Erythroblast (primary cell): ENCODE results near the gene RBKS.

Experiments
- GATA1 ChIP-seq: IDR thresholded peaks from 2 replicates; pipeline ENCODE4 v1.6.1; 2011; ENCODE audit warnings: low read depth, mild to moderate bottlenecking, control low read depth, low read length, moderate library complexity
- POLR2A ChIP-seq: IDR thresholded peaks from 2 replicates; pipeline ENCODE4 v1.6.1; 2011; ENCODE audit warnings: mild to moderate bottlenecking, low read length

DNA sequence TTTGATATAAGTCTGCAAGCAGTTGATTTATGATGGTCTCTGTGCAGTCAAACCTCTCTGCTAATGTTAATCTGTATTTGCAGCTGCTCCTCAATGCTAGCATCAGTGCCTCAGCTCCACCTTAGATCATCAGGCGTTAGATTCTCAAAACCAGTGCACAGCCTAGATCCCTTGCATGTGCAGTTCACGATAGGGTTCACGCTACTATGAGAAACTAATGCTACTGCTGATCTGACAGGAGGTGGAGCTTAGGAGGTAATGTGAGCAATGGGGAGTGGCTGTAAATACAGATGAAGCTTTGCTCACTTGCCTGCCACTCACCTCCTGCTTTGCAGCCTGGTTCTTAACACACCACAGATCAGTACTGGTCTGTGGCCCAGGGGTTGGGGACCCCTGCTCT, 18.4 kb downstream of the RBKS start:
- TF ChIP-seq POLR2A (peak; percentile 6), GATA1 (no peak)
